Measurements from ENCODE around the gene AWAT1.

GRCh38 chrX:70280573-70280972 lies 46.1 kb downstream of the AWAT1 start:
- no peak for TF ChIP-seq ELF4 (IDR thresholded peaks at IDR 0.05)
- no peak for TF ChIP-seq FOXM1 (IDR thresholded peaks at IDR 0.05; ENCODE audit: borderline replicate concordance)
- no peak for TF ChIP-seq FOXA1 (IDR thresholded peaks at IDR 0.05)

Measured in HEK293T (cell line).